ENCODE results near the gene CAMK1D. TPM values are rescaled to one million over a fixed set of nuclear protein-coding genes. Genes with fewer than 3 reads are reported as not detected.
"Not testable (repeated sequence)": the region's sequence is repeated elsewhere in the genome, so short reads cannot be mapped to it uniquely, and the experiment has no call there.

CAMK1D gene
- total and polyA plus RNA-seq, 2 experiments from 2014 or later: 2.0 to 3.8 TPM

- TF ChIP-seq CTCF (IDR thresholded peaks at IDR 0.05; ENCODE audit: low read depth, low read length): no peak
- no peak overlapping the region for H3K4me3 ChIP-seq
- H3K27ac ChIP-seq: no peak overlapping the region
- H3K4me1 ChIP-seq (ENCODE audit: low read depth): peaks cover 13% of the 10 kb centered on the region
- H3K27me3 ChIP-seq: no peaks in the 10 kb centered on the region
- H3K9me3 ChIP-seq (ENCODE audit: low read depth): no peaks in the 10 kb centered on the region
- no peaks in the 10 kb centered on the region for H3K36me3 ChIP-seq
- no peak for DNase-seq (ENCODE audit: low read depth in 1 of 2, low spot score in 1 of 2)
Observed at GRCh38 chr10:12488626-12489025, 139.3 kb downstream of the CAMK1D start.

- Histone ChIP-seq H3K27me3 (no peaks in the 10 kb centered on the region), H3K4me3 (no peak overlapping the region), H3K4me1 (ENCODE audit: low read depth) (peaks cover 13% of the 10 kb centered on the region), H3K27ac (no peak overlapping the region), H3K36me3 (no peaks in the 10 kb centered on the region), H3K9me3 (ENCODE audit: low read depth) (no peaks in the 10 kb centered on the region)
- no peak for DNase-seq (ENCODE audit: low read depth in 1 of 2, low spot score in 1 of 2)
- TF ChIP-seq CTCF (IDR thresholded peaks at IDR 0.05; ENCODE audit: low read depth, low read length): no peak
Observed at GRCh38 chr10:12489357-12489756, 140.0 kb downstream of the CAMK1D start.

GRCh38 chr10:12489806-12490205 lies 140.5 kb downstream of the CAMK1D start:
- Histone ChIP-seq H3K9me3 (ENCODE audit: low read depth) (no peaks in the 10 kb centered on the region), H3K4me3 (no peak overlapping the region), H3K27ac (no peak overlapping the region), H3K27me3 (no peaks in the 10 kb centered on the region), H3K36me3 (no peaks in the 10 kb centered on the region), H3K4me1 (ENCODE audit: low read depth) (peaks cover 9% of the 10 kb centered on the region)
- no peak for TF ChIP-seq CTCF (IDR thresholded peaks at IDR 0.05; ENCODE audit: low read depth, low read length)
- peak in 1 of 2 donors; percentile 18 for DNase-seq (ENCODE audit: low read depth in 1 of 2, low spot score in 1 of 2)

- H3K4me1 ChIP-seq (ENCODE audit: low read depth): no peaks in the 10 kb centered on the region
- H3K27ac ChIP-seq: no peak overlapping the region
- no peak for TF ChIP-seq CTCF (IDR thresholded peaks at IDR 0.05; ENCODE audit: low read depth, low read length)
- no peak overlapping the region for H3K4me3 ChIP-seq
- no peaks in the 10 kb centered on the region for H3K36me3 ChIP-seq
- no peaks in the 10 kb centered on the region for H3K27me3 ChIP-seq
- no peaks in the 10 kb centered on the region for H3K9me3 ChIP-seq (ENCODE audit: low read depth)
- no peak for DNase-seq (ENCODE audit: low read depth in 1 of 2, low spot score in 1 of 2)
Observed at GRCh38 chr10:12490963-12491362, 141.6 kb downstream of the CAMK1D start.

GRCh38 chr10:12491491-12491890 lies 142.1 kb downstream of the CAMK1D start:
- H3K27me3 ChIP-seq: no peaks in the 10 kb centered on the region
- H3K36me3 ChIP-seq: no peaks in the 10 kb centered on the region
- no peak overlapping the region for H3K27ac ChIP-seq
- no peak overlapping the region for H3K4me3 ChIP-seq
- no peak for DNase-seq (ENCODE audit: low read depth in 1 of 2, low spot score in 1 of 2)
- H3K9me3 ChIP-seq (ENCODE audit: low read depth): no peaks in the 10 kb centered on the region
- no peak for TF ChIP-seq CTCF (IDR thresholded peaks at IDR 0.05; ENCODE audit: low read depth, low read length)
- no peaks in the 10 kb centered on the region for H3K4me1 ChIP-seq (ENCODE audit: low read depth)

GRCh38 chr10:12492016-12492415 lies 142.7 kb downstream of the CAMK1D start:
- no peak for DNase-seq (ENCODE audit: low read depth in 1 of 2, low spot score in 1 of 2)
- H3K36me3 ChIP-seq: no peaks in the 10 kb centered on the region
- no peak for TF ChIP-seq CTCF (IDR thresholded peaks at IDR 0.05; ENCODE audit: low read depth, low read length)
- H3K27me3 ChIP-seq: no peaks in the 10 kb centered on the region
- no peaks in the 10 kb centered on the region for H3K9me3 ChIP-seq (ENCODE audit: low read depth)
- no peak overlapping the region for H3K4me3 ChIP-seq
- no peaks in the 10 kb centered on the region for H3K4me1 ChIP-seq (ENCODE audit: low read depth)
- H3K27ac ChIP-seq: no peak overlapping the region

- H3K4me3 ChIP-seq; H3K27ac ChIP-seq; H3K27me3 ChIP-seq; DNase-seq (ENCODE audit: low read depth in 1 of 2, low spot score in 1 of 2); H3K36me3 ChIP-seq; H3K9me3 ChIP-seq (ENCODE audit: low read depth): not testable (repeated sequence)
- peaks cover 14% of the 10 kb centered on the region for H3K4me1 ChIP-seq (ENCODE audit: low read depth)
Observed at GRCh38 chr10:12497046-12497445, 147.7 kb downstream of the CAMK1D start.

Measured in cardiac muscle cell (in vitro differentiated cells and primary cell).